Skeletal muscle tissue (tissue), 4 donors: ENCODE data around the gene CDKN1C. TPM values are rescaled to one million over a fixed set of nuclear protein-coding genes. Genes with fewer than 3 reads are reported as not detected.

Source experiments
- H3K27ac ChIP-seq: one replicate; pipeline ENCODE4 v1.7.0; 2013; ENCODE audit warnings: mild to moderate bottlenecking, low read depth, low read length, inconsistent platforms
- H3K27me3 ChIP-seq, 3 donors: one replicate each; pipeline ENCODE4 v1.7.0; 2013; ENCODE audit warnings: low read length in 3 of 3; ENCODE audit not compliant: control insufficient read depth in 3 of 3, insufficient read depth in 3 of 3
- H3K36me3 ChIP-seq, 3 donors: one replicate each; pipeline ENCODE4 v1.7.0; 2013; ENCODE audit warnings: low read length in 3 of 3; ENCODE audit not compliant: control insufficient read depth in 3 of 3, insufficient read depth in 3 of 3
- H3K4me1 ChIP-seq, 3 donors: one replicate each; pipeline ENCODE4 v1.7.0; 2013; ENCODE audit warnings: low read length in 3 of 3, mild to moderate bottlenecking in 3 of 3; ENCODE audit not compliant: control insufficient read depth in 3 of 3, insufficient read depth in 3 of 3
- H3K4me3 ChIP-seq, 3 donors: one replicate each; pipeline ENCODE4 v1.7.0; 2013; ENCODE audit warnings: low read length in 3 of 3
- H3K9ac ChIP-seq, 3 donors: one replicate each; pipeline ENCODE4 v1.7.0; 2013; ENCODE audit warnings: low read length in 3 of 3, mild to moderate bottlenecking in 3 of 3, moderate library complexity in 2 of 3, low read depth in 1 of 3
- H3K9me3 ChIP-seq, 3 donors: one replicate each; pipeline ENCODE4 v1.7.0; 2013; ENCODE audit warnings: low read length in 3 of 3; ENCODE audit not compliant: control insufficient read depth in 3 of 3
- total RNA-seq: library from RNA; depleted of rRNA; stranded (reverse); fragments of >200 nt; gene quantifications from one replicate; pipeline ENCODE4 v1.2.3, GENCODE V29; 2014
- donor health status: Osteomylitis.

The CDKN1C gene
- total RNA-seq, 1 donor from 2014 or later = 209 TPM

- no peaks in the 10 kb centered on the region for H3K36me3 ChIP-seq
- no peaks in the 10 kb centered on the region for H3K9me3 ChIP-seq
- peaks cover 0 to 12% (median 10%) of the 10 kb centered on the region in 3 donors for H3K27me3 ChIP-seq
- no peaks in the 10 kb centered on the region for H3K4me1 ChIP-seq
- H3K27ac ChIP-seq = no peak overlapping the region
- H3K9ac ChIP-seq = no peak overlapping the region
- H3K4me3 ChIP-seq = no peak overlapping the region
These were observed 35.4 kb downstream of the CDKN1C start for GRCh38 chr11:2849994-2850770.

- Histone ChIP-seq H3K4me1 (no peaks in the 10 kb centered on the region), H3K36me3 (no peaks in the 10 kb centered on the region), H3K4me3 (no peak overlapping the region), H3K9ac (no peak overlapping the region), H3K27ac (no peak overlapping the region), H3K27me3 (peaks cover 0 to 12% (median 10%) of the 10 kb centered on the region in 3 donors), H3K9me3 (no peaks in the 10 kb centered on the region)
These were observed 37.1 kb downstream of the CDKN1C start for GRCh38 chr11:2848497-2848896.

DNA sequence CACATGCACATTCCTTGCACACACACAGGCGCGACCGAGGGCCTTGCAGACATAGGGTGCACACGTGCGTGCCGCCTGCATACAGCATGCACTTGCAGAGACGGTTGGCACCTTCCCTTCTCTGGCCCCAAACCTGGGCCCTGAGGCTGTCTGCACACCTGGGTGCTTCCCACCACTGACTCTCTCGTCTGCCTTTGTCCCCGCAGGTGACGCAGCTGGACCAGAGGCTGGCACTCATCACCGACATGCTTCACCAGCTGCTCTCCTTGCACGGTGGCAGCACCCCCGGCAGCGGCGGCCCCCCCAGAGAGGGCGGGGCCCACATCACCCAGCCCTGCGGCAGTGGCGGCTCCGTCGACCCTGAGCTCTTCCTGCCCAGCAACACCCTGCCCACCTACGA is 38.0 kb downstream of the CDKN1C start:
- no peak overlapping the region for H3K4me3 ChIP-seq
- peaks cover 0 to 12% (median 10%) of the 10 kb centered on the region in 3 donors for H3K27me3 ChIP-seq
- H3K9me3 ChIP-seq = no peaks in the 10 kb centered on the region
- H3K4me1 ChIP-seq = no peaks in the 10 kb centered on the region
- no peak overlapping the region for H3K9ac ChIP-seq
- H3K36me3 ChIP-seq = no peaks in the 10 kb centered on the region
- no peak overlapping the region for H3K27ac ChIP-seq

DNA sequence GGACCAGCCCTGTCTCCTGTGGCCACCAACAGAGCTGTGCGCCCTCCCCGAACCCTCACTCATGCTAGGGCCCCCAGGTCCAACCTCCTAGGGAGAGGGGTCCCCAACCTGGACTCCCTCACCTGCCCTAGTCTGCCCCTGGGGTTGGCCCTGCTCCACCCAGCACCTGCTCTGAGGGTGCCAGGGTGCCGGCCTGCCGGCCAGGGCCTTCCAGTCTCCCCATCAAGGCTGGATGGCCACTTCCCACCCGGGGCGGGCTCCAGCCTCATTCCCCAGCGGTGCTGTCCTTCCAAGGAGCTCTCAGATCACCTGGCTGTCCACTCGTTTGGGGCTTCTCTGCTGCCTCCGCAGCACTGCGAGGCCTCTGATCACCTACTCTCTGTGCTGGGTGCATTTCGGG is 39.1 kb downstream of the CDKN1C start:
- H3K27me3 ChIP-seq = peaks cover 0 to 12% (median 10%) of the 10 kb centered on the region in 3 donors
- no peaks in the 10 kb centered on the region for H3K4me1 ChIP-seq
- no peak overlapping the region for H3K4me3 ChIP-seq

GRCh38 chr11:2846056-2846455 is 39.5 kb downstream of the CDKN1C start:
- no peak overlapping the region for H3K9ac ChIP-seq
- peaks cover 0 to 9% (median 7%) of the 10 kb centered on the region in 3 donors for H3K27me3 ChIP-seq
- H3K27ac ChIP-seq = no peak overlapping the region
- no peaks in the 10 kb centered on the region for H3K9me3 ChIP-seq
- no peak overlapping the region for H3K4me3 ChIP-seq
- H3K4me1 ChIP-seq = no peaks in the 10 kb centered on the region
- no peaks in the 10 kb centered on the region for H3K36me3 ChIP-seq

More for the DNA sequence above, 39.1 kb downstream of the CDKN1C start:
- Histone ChIP-seq H3K9ac (no peak overlapping the region), H3K9me3 (no peaks in the 10 kb centered on the region), H3K27ac (no peak overlapping the region), H3K36me3 (no peaks in the 10 kb centered on the region)

- Histone ChIP-seq H3K9ac (no peak overlapping the region), H3K36me3 (no peaks in the 10 kb centered on the region), H3K4me1 (no peaks in the 10 kb centered on the region), H3K27me3 (no peaks in the 10 kb centered on the region), H3K4me3 (no peak overlapping the region), H3K9me3 (no peaks in the 10 kb centered on the region), H3K27ac (no peak overlapping the region)
These were observed 40.6 kb downstream of the CDKN1C start for GRCh38 chr11:2844996-2845395.

- H3K9ac ChIP-seq = no peak overlapping the region
- no peaks in the 10 kb centered on the region for H3K27me3 ChIP-seq
- H3K36me3 ChIP-seq = no peaks in the 10 kb centered on the region
- peaks cover 0 to 2% (median 0%) of the 10 kb centered on the region in 3 donors for H3K4me1 ChIP-seq
- no peak overlapping the region for H3K4me3 ChIP-seq
- H3K27ac ChIP-seq = no peak overlapping the region
- no peaks in the 10 kb centered on the region for H3K9me3 ChIP-seq
These were observed 41.3 kb downstream of the CDKN1C start for GRCh38 chr11:2844116-2844842.

DNA sequence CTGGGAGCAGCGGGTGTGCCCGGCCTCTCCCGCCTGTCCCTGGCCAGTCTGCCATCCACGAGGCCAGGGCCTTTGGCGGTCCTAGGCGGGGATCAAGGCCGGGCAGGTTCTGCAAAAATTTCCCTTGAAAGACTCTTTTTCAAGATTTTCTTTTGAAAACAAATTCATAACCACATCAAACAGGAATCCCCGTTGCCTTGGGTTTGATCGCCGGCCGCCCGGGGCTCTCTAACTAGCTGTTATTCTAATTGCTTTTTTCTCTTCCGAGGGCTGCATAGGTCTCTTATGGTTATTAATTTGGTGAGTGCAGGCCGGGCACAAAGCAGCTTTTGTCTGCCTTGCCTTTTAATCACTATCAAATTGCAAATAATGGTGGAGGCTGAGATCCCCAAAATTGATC is 42.0 kb downstream of the CDKN1C start:
- peaks cover 0 to 2% (median 0%) of the 10 kb centered on the region in 3 donors for H3K4me1 ChIP-seq
- H3K9me3 ChIP-seq = no peaks in the 10 kb centered on the region
- no peak overlapping the region for H3K4me3 ChIP-seq
- no peak overlapping the region for H3K9ac ChIP-seq
- no peak overlapping the region for H3K27ac ChIP-seq
- H3K27me3 ChIP-seq = no peaks in the 10 kb centered on the region
- no peaks in the 10 kb centered on the region for H3K36me3 ChIP-seq

DNA sequence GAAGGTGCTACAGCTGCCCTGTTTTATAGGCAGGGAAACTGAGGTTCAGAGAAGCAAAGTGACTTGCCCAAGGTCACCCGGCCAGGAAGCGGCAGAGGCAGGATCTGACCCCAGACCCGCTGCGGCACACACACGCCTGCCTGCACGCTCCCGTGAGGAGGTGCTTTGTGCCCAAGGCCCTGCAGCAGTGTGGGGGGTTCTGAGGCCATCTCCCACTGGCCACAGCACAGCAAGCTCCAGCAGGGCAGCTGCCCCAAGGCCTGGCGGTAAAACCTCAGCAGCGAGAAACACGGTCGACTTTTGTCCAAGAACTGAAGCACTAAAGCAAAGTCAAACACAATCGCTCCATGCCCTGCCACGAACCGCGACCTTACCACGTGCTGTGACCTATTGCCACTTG is 42.7 kb downstream of the CDKN1C start:
- H3K4me3 ChIP-seq = no peak overlapping the region
- peaks cover 0 to 2% (median 0%) of the 10 kb centered on the region in 3 donors for H3K4me1 ChIP-seq
- no peak overlapping the region for H3K27ac ChIP-seq
- H3K27me3 ChIP-seq = no peaks in the 10 kb centered on the region
- no peaks in the 10 kb centered on the region for H3K9me3 ChIP-seq
- H3K36me3 ChIP-seq = no peaks in the 10 kb centered on the region
- H3K9ac ChIP-seq = no peak overlapping the region
